HFF-Myc (cell line): ENCODE data around the gene SQSTM1.
"Not testable (repeated sequence)": the region's sequence is repeated elsewhere in the genome, so short reads cannot be mapped to it uniquely, and the experiment has no call there.

Experiments
- DNase-seq: peaks from one replicate; pipeline ENCODE4 v3.0.0-alpha.2; 2011; ENCODE audit warnings: low read depth; ENCODE audit errors: extremely low read depth
- H3K4me3 ChIP-seq: replicated peaks from 2 replicates; pipeline ENCODE4 v1.5.1; 2011; ENCODE audit warnings: low read depth, mild to moderate bottlenecking, control low read depth, low read length
- TF ChIP-seq, protein P1 (sequence below): IDR thresholded peaks from 2 replicates; pipeline ENCODE4 v1.5.1; 2012; ENCODE audit warnings: mild to moderate bottlenecking, low read depth, low read length, control low read depth; ENCODE audit errors: missing control alignments

SQSTM1 gene

DNA sequence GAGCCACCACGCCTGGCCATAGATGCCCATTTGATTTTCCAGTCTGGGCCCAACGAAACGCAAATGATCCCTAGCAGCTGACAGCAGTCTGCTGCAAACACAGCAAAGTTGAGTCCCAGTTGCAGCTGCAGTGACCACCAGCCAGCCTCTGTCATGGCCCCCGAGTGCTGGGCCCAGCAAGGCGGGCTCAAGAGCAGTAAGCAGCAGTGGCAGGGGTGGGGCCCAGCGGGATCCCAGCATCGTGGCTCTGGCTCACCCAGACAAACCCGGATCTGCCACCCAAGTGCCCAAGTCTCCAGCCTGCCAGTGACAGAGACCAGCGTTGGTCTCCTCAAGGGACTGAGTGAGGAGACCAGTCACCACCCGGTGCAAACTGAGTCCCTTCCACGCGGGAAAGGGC is 33.8 kb upstream of the SQSTM1 start:
- H3K4me3 ChIP-seq, result no peak overlapping the region
- TF ChIP-seq, protein P1, sequence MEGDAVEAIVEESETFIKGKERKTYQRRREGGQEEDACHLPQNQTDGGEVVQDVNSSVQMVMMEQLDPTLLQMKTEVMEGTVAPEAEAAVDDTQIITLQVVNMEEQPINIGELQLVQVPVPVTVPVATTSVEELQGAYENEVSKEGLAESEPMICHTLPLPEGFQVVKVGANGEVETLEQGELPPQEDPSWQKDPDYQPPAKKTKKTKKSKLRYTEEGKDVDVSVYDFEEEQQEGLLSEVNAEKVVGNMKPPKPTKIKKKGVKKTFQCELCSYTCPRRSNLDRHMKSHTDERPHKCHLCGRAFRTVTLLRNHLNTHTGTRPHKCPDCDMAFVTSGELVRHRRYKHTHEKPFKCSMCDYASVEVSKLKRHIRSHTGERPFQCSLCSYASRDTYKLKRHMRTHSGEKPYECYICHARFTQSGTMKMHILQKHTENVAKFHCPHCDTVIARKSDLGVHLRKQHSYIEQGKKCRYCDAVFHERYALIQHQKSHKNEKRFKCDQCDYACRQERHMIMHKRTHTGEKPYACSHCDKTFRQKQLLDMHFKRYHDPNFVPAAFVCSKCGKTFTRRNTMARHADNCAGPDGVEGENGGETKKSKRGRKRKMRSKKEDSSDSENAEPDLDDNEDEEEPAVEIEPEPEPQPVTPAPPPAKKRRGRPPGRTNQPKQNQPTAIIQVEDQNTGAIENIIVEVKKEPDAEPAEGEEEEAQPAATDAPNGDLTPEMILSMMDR, result no peak
- no peak for DNase-seq

DNA sequence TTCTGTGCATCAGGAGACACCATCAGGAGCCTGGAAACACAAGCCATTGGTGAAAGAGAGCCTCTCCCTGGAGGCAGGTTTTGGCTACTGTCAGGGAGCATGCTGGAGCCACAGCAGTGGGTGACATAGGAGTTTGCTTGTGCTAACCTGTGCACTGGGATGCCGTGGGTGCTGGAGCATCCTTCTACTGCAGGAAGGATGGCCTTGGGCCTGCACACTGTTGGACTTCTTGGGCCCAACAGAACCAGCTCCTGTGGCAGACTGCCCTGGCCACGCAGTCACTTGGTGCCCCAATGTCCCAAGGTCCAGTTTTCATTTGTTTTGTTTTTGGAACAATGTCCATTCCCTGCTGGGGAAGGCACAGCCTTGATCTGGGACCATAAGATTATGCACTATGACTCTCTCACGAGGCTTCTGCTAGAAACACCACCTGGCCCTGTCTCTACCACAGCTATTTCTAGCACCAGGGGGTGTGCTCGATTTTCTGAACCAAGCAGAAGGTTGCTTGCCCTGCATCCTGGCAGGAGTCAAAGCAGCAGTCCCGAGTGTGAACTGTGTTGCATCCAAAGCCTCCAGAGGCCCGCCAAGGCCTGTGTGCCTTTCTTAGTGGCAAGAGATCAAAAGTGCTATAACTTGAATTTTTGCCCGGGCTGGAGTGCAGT is 32.4 kb upstream of the SQSTM1 start:
- TF ChIP-seq, protein P1, result no peak
- no peak for DNase-seq
- H3K4me3 ChIP-seq, result no peak overlapping the region

DNA sequence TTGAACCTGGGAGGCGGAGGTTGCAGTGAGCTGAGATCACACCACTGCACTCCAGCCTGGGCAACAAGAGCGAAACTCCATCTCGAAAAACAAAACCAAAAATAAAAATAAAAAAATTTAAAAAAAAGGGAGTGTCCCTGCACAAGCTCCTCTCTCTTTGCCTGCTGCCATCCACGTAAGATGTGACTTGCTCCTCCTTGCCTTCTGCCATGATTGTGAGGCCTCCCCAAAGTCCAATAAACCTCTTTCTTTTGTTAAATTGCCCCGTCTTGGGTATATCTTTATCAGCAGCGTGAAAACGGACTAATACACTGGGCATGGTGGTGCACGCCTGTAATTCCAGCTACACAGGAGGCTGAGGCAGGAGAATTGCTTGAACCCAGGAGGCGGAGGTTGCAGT is 31.4 kb upstream of the SQSTM1 start:
- H3K4me3 ChIP-seq, DNase-seq: not testable (repeated sequence)

DNA sequence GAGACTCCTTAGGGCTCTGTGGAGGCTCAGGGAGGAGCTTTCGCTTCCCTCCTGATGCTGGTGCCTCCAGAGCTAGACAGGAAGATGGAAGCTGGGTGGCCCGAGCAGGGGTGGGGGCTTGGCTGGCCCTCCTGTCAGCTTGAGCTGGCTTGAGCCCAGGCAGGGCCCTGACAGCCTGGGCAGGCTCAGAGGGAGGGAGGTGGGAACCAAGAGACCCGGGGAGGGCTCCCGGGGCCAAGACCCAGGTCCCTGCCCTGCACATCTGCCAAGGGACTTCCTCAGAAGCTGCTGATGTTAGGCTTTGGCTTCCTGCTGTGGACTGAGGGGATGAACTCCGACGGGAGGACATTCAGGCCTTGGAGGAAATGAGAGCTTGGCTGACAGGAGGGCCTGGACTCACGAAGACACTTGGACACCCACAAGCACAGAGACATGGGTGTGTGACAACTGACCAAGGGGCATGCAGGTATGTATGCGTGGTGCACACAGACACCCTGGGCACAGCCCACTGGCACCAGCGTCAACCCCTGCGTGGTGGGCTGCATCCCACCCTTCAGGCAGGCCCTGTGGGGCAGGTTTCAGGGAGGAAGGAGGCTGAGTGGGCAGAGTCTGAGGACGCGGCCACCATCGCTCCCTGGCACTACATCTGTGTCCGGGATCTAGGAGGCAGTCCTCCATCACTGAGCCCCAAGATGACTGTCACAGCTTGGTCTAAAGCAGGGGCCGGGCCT is 28.7 kb upstream of the SQSTM1 start:
- no peak for DNase-seq
- TF ChIP-seq, protein P1, result no peak
- no peak overlapping the region for H3K4me3 ChIP-seq

DNA sequence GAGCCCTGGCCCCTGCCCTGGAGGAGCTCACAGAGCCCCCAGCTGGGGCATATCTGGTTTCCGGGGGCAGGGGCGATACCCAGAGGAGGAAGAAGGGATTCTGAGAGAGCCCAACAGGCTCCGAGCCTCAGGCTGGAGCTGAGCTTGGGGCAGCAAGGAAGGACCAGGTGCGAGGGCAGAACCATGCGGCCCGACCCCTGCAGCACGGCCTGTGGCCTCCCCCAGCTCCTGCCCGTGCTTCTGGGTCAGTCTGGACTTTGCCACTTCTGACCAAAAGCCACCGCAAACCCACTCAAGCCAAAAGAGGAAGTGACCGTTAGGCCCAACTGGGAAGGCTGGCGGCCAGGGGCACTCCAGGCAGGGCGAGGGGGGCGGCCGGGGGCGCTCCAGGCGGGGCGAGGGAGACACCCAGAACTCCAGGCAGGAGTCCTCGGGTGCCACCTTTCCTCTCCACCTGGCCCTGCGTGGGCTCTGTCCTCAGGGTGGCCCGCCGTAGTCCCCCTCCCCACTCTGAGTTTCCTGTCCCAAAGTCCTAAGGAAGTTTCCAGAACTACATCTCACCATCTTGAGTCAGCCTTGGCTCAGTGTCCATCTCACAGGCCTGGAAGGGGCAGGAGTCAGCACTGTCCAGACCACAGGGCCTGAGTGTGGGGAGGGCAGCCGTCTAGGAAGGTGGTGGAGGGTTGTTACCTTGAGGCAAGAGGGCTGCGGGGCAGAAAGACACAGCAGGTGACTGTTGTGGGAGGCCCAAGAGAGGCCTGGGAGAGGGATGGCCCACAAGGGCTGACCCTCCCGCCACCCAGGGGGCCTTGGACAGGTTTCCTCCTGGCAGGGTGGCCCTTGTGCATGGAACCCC is 27.9 kb upstream of the SQSTM1 start:
- no peak for DNase-seq

DNA sequence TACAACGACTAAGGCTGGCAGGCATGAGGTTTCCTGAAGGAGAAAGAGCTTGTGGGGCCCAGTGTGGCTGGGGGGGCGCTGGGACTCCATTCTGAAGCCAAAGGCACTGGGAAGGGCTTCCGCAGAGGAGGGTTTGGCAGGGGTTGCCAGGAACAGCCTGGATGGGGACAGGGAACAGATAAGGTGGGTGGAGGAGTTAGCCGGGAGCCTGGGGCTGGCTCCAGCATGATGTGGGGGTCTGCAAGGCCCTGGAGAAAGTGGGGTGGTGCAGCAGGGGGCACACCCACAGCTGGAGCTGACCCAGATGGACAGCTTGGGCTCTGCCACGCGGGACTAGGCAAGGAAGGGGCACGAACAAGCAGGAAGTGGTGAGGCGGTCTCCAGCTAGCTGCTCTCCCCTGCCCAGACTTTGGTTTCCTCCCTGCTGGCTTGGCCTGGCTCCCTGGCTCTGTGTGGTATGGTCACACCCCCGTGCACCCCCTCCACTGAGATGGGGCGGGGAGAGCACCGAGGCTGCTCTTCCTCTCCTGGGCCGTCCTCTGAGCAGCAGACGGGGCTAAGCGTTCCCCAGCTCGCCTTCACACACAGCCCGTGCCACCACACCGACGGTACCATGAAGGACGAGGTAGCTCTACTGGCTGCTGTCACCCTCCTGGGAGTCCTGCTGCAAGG is 27.1 kb upstream of the SQSTM1 start, which contains the start of gene LTC4S:
TSS of gene LTC4S (plus strand) at position 519 of the 672 bp plus-strand sequence. CDS start at position 614, 95 bp downstream.
- TF ChIP-seq, protein P1, result no peak
- no peak within 1 kb of the TSS for H3K4me3 ChIP-seq
- no peak for DNase-seq

More for the DNA sequence above, 27.9 kb upstream of the SQSTM1 start:
- TF ChIP-seq, protein P1, result no peak
- no peak overlapping the region for H3K4me3 ChIP-seq
